Common myeloid progenitor, CD34-positive (primary cell): Measurements from ENCODE around the gene PMIS2.

Source experiments
- CTCF ChIA-PET: fragments of 350-600 bp; sonication (Branson Sonifier 250); formaldehyde crosslinking; loops from one replicate; lab custom pipeline; 2021; ENCODE audit warnings: antibody characterized with exemption; lab: Charles Lee
- POLR2A ChIA-PET: fragments of 350-600 bp; sonication (Branson Sonifier 250); formaldehyde crosslinking; loops from one replicate; lab custom pipeline; 2021; ENCODE audit warnings: antibody characterized with exemption; lab: Charles Lee
- DNase-seq, 3 donors: peaks; one replicate each; pipeline versions ENCODE4 v3.0.0 to v3.0.0-alpha.2; 2013
- H3K27ac ChIP-seq, 2 experiments: 1 replicate in 1 of 2; 2 replicates in 1 of 2; pipeline ENCODE4 v1.7.0; 2013; ENCODE audit warnings: inconsistent platforms in 2 of 2, low read length in 2 of 2, mild to moderate bottlenecking in 2 of 2, low read depth in 1 of 2, moderate library complexity in 1 of 2; ENCODE audit not compliant: severe bottlenecking in 2 of 2, insufficient read depth in 1 of 2, poor library complexity in 1 of 2
- H3K27me3 ChIP-seq, 5 experiments: replicated peaks in 2 of 5; 1 replicate in 3 of 5; 2 replicates in 2 of 5; pipeline versions ENCODE4 v1.6.1 to v1.7.0; 2013; ENCODE audit warnings: low read length in 4 of 5, mild to moderate bottlenecking in 2 of 5, moderate library complexity in 2 of 5, inconsistent platforms in 1 of 5; ENCODE audit not compliant: insufficient read depth in 5 of 5, control insufficient read depth in 4 of 5
- H3K36me3 ChIP-seq, 4 experiments: 1 replicate in 2 of 4; 2 replicates in 2 of 4; pipeline versions ENCODE4 v1.6.1 to v1.7.0; 2013; ENCODE audit warnings: low read length in 3 of 4, control low read depth in 1 of 4, mild to moderate bottlenecking in 1 of 4; ENCODE audit not compliant: control insufficient read depth in 4 of 4, insufficient read depth in 4 of 4
- H3K4me1 ChIP-seq, 4 experiments: 1 replicate in 3 of 4; 2 replicates in 1 of 4; pipeline versions ENCODE4 v1.6.1 to v1.7.1; 2013; ENCODE audit warnings: low read length in 3 of 4, mild to moderate bottlenecking in 3 of 4, control low read depth in 1 of 4, inconsistent platforms in 1 of 4, moderate library complexity in 1 of 4; ENCODE audit not compliant: control insufficient read depth in 4 of 4, insufficient read depth in 4 of 4; ENCODE audit errors: control extremely low read depth in 1 of 4
- H3K4me3 ChIP-seq, 7 experiments: 1 replicate in 4 of 7; 2 replicates in 3 of 7; pipeline versions ENCODE4 v1.5.1 to v1.7.0; 2013; ENCODE audit warnings: mild to moderate bottlenecking in 7 of 7, low read length in 6 of 7, moderate library complexity in 6 of 7, inconsistent platforms in 2 of 7, low read depth in 2 of 7, control low read depth in 1 of 7; ENCODE audit not compliant: insufficient read depth in 4 of 7, control insufficient read depth in 1 of 7; ENCODE audit errors: extremely low read depth in 1 of 7
- H3K9me3 ChIP-seq, 5 experiments: 1 replicate in 4 of 5; 2 replicates in 1 of 5; pipeline versions ENCODE4 v1.6.1 to v1.7.1; 2013; ENCODE audit warnings: low read length in 4 of 5, mild to moderate bottlenecking in 2 of 5, inconsistent platforms in 1 of 5, low read depth in 1 of 5, moderate library complexity in 1 of 5; ENCODE audit not compliant: control insufficient read depth in 4 of 5, insufficient read depth in 2 of 5; ENCODE audit errors: control extremely low read depth in 1 of 5
- WGBS: methylation state at CpG from one replicate; pipeline ENCODE4 v1.1.5; 2013; ENCODE audit not compliant: insufficient coverage; 5-methylcytosine and 5-hydroxymethylcytosine counted together

The PMIS2 gene

DNA sequence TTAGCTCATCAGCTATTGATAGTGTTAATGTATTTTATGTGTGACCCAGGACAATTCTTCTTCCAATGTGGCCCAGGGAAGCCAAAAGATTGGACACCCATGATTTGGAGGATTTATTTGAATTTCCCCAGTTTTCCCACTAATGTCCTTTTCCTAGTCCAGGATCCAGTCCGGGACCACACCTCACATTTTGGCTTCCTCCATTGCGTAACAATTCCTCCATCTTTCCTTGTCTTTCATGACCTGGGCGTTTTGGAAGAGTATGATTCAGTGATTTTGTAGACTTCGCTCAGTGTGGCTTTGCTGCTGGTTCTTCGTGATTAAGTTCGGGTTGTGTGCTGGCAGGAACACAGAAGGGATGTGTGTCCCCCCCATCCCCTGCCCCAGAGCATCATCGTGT lies 19.2 kb upstream of the PMIS2 start:
- POLR2A ChIA-PET: no interaction called here
- Histone ChIP-seq H3K27me3 (peaks cover 0 to 27% (median 0%) of the 10 kb centered on the region in 5 experiments), H3K9me3 (no peaks in the 10 kb centered on the region), H3K4me1 (no peaks in the 10 kb centered on the region), H3K36me3 (no peaks in the 10 kb centered on the region), H3K4me3 (no peak overlapping the region), H3K27ac (no peak overlapping the region)
- no peak for DNase-seq
- 87% methylated on average over 6 of the region's 7 CpGs for WGBS
- CTCF ChIA-PET: interaction anchor here (4.6 kb wide), 1 partner anchor 17 kb away, joined by 19 read pairs; no protein-coding TSS in a partner anchor

GRCh38 chr19:35569281-35569781 lies 16.6 kb upstream of the PMIS2 start:
- Histone ChIP-seq H3K36me3 (no peaks in the 10 kb centered on the region), H3K27ac (no peak overlapping the region), H3K9me3 (no peaks in the 10 kb centered on the region), H3K4me3 (no peak overlapping the region), H3K4me1 (no peaks in the 10 kb centered on the region), H3K27me3 (peaks cover 0 to 15% (median 0%) of the 10 kb centered on the region in 5 experiments)
- ChIA-PET CTCF (no interaction called here), POLR2A (no interaction called here)
- 93% methylated on average over 1 of the region's 5 CpGs for WGBS
- DNase-seq: no peak

DNA sequence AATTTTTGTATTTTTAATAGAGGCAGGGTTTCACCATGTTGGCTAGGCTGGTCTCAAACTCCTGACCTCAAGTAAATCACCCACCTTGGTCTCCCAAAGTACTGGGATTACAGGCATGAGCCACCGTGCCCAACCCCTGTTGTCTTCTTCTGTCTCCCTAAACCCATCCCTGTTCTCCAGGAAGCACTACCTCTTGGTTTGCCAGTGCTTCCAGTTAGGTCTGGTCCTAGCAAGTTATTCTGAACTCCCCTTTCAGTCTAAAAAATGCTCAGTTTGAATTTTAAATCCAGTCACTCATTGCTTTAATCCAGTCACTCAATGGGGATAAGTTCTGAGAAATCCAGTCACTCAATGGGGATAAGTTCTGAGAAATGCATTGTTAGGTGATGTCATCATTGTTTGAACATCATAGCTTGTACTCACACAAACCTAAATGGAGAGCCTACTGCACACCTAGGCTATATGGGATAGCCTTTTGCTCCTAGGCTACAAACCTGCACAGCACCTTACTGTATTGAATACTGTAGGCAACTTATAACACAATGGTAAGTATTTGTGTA lies 14.5 kb upstream of the PMIS2 start:
- no peak overlapping the region for H3K27ac ChIP-seq

DNA sequence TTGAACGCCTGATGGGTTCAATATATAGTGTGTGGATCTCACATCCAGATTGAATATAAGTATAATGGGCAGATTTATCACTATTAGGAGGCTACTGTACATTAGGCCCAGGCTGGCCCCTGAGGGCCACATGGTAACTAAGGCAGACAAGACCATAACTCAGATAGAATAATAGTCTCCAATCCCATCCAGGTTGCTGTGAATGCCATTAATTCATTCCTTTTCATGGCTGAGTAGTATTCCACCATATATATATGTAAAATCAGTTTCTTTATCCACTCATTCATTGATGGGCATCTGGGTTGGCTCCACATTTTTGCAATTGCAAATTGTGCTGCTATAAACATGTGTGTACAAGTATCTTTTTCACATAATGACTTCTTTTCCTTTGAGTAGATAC lies 8.1 kb upstream of the PMIS2 start:
- Histone ChIP-seq H3K36me3 (no peaks in the 10 kb centered on the region), H3K27ac (no peak overlapping the region), H3K4me1 (no peaks in the 10 kb centered on the region), H3K4me3 (no peak overlapping the region), H3K9me3 (peaks cover 0 to 26% (median 16%) of the 10 kb centered on the region in 5 experiments), H3K27me3 (peaks cover 0 to 2% (median 0%) of the 10 kb centered on the region in 5 experiments)
- no CpG with 5 or more reads among the region's 1 CpG for WGBS
- no peak for DNase-seq
- ChIA-PET CTCF (no interaction called here), POLR2A (no interaction called here)

More for the DNA sequence above, 14.5 kb upstream of the PMIS2 start:
- DNase-seq: no peak
- Histone ChIP-seq H3K36me3 (no peaks in the 10 kb centered on the region), H3K27me3 (peaks cover 0 to 11% (median 0%) of the 10 kb centered on the region in 5 experiments), H3K4me1 (no peaks in the 10 kb centered on the region), H3K9me3 (peaks cover 0 to 11% (median 6%) of the 10 kb centered on the region in 5 experiments), H3K4me3 (no peak overlapping the region)
- CTCF ChIA-PET: no interaction called here
- POLR2A ChIA-PET: no interaction called here
- WGBS: 71% methylated on average over 1 of the region's 1 CpG

- Histone ChIP-seq H3K9me3 (peaks cover 0 to 26% (median 16%) of the 10 kb centered on the region in 5 experiments), H3K36me3 (no peaks in the 10 kb centered on the region), H3K27ac (no peak overlapping the region), H3K4me3 (no peak overlapping the region), H3K4me1 (no peaks in the 10 kb centered on the region), H3K27me3 (peaks cover 0 to 2% (median 0%) of the 10 kb centered on the region in 5 experiments)
- 93% methylated on average over 6 of the region's 7 CpGs for WGBS
- no peak for DNase-seq
- ChIA-PET POLR2A (no interaction called here), CTCF (interaction anchor here (1.3 to 4.1 kb wide), 2 partner anchors 9 to 13 kb away, joined by 3 to 14 read pairs; no protein-coding TSS in a partner anchor)
Observed at GRCh38 chr19:35578707-35579106, 7.3 kb upstream of the PMIS2 start.

GRCh38 chr19:35582760-35583159 lies 3.2 kb upstream of the PMIS2 start:
- Histone ChIP-seq H3K9me3 (peaks cover 0 to 2% (median 0%) of the 10 kb centered on the region in 5 experiments), H3K27me3 (peaks cover 3 to 26% (median 9%) of the 10 kb centered on the region in 5 experiments), H3K4me1 (peaks cover 0 to 3% (median 0%) of the 10 kb centered on the region in 4 experiments), H3K36me3 (no peaks in the 10 kb centered on the region), H3K27ac (no peak overlapping the region), H3K4me3 (no peak overlapping the region)
- POLR2A ChIA-PET: no interaction called here
- no CpG with 5 or more reads among the region's 1 CpG for WGBS
- CTCF ChIA-PET: interaction anchor here (1.5 to 4.1 kb wide), 2 partner anchors 9 to 14 kb away, joined by 3 to 14 read pairs; no protein-coding TSS in a partner anchor
- DNase-seq: no peak

- DNase-seq: no peak
- no peak overlapping the region for H3K4me3 ChIP-seq
- peaks cover 3 to 26% (median 12%) of the 10 kb centered on the region in 5 experiments for H3K27me3 ChIP-seq
- no peak overlapping the region for H3K27ac ChIP-seq
- H3K4me1 ChIP-seq: peaks cover 0 to 3% (median 0%) of the 10 kb centered on the region in 4 experiments
- WGBS: no CpG with 5 or more reads among the region's 1 CpG
- ChIA-PET POLR2A (no interaction called here), CTCF (interaction anchor here (1.0 to 1.9 kb wide), 4 partner anchors 8 to 76 kb away, joined by 3 to 7 read pairs (median 4); no protein-coding TSS in a partner anchor)
- no peaks in the 10 kb centered on the region for H3K9me3 ChIP-seq
- no peaks in the 10 kb centered on the region for H3K36me3 ChIP-seq
Observed at GRCh38 chr19:35587321-35587720, 1.3 kb downstream of the PMIS2 start.
